Measurements from ENCODE around the gene WWOX.

Gene WWOX

GRCh38 chr16:78376452-78376851 is 277.0 kb downstream of the WWOX start:
- Histone ChIP-seq H3F3A (ENCODE audit: insufficient read depth, low read length) (no peaks in the 10 kb centered on the region), H3K9ac (ENCODE audit: low read length) (no peak overlapping the region)

GRCh38 chr16:78377312-78377711 is 277.9 kb downstream of the WWOX start:
- no peak overlapping the region for H3K4me2 ChIP-seq (ENCODE audit: low read depth, low read length)
- no peaks in the 10 kb centered on the region for H3K36me3 ChIP-seq (replicated peaks; ENCODE audit: insufficient read depth, low read length)
- H3K4me3 ChIP-seq (ENCODE audit: low read length) = no peak overlapping the region
- no peak overlapping the region for H3K27ac ChIP-seq (ENCODE audit: low read length)
- H3F3A ChIP-seq (ENCODE audit: insufficient read depth, low read length) = no peaks in the 10 kb centered on the region
- no peak overlapping the region for H3K9ac ChIP-seq (ENCODE audit: low read length)
- H3K4me1 ChIP-seq (ENCODE audit: low read length) = no peaks in the 10 kb centered on the region
- H3K79me2 ChIP-seq (ENCODE audit: low read length) = no peaks in the 10 kb centered on the region
- DNase-seq = no peak
- H3K9me2 ChIP-seq (replicated peaks; ENCODE audit: insufficient read depth, low read length) = no peaks in the 10 kb centered on the region
- H3K9me3 ChIP-seq (replicated peaks; ENCODE audit: insufficient read depth, low read length) = no peaks in the 10 kb centered on the region
- no peak overlapping the region for H2AFZ ChIP-seq (ENCODE audit: low read length)
- no peaks in the 10 kb centered on the region for H4K20me1 ChIP-seq (ENCODE audit: insufficient read depth, low read length)
- TF ChIP-seq EZH2phosphoT487 (IDR thresholded peaks at IDR 0.05; ENCODE audit: low read length) (no peak), EZH2 (optimal IDR thresholded peaks at IDR 0.05; ENCODE audit: low read depth, low read length) (no peak), CTCF (IDR thresholded peaks at IDR 0.05; ENCODE audit: low read length) (no peak)
- no peaks in the 10 kb centered on the region for H3K27me3 ChIP-seq (replicated peaks; ENCODE audit: insufficient read depth, low read length)

More at GRCh38 chr16:78376452-78376851, 277.0 kb downstream of the WWOX start:
- Histone ChIP-seq H3K4me2 (ENCODE audit: low read depth, low read length) (no peak overlapping the region), H3K9me3 (replicated peaks; ENCODE audit: insufficient read depth, low read length) (no peaks in the 10 kb centered on the region), H3K9me2 (replicated peaks; ENCODE audit: insufficient read depth, low read length) (no peaks in the 10 kb centered on the region), H3K79me2 (ENCODE audit: low read length) (no peaks in the 10 kb centered on the region), H3K27ac (ENCODE audit: low read length) (no peak overlapping the region), H4K20me1 (ENCODE audit: insufficient read depth, low read length) (no peaks in the 10 kb centered on the region), H3K4me1 (ENCODE audit: low read length) (no peaks in the 10 kb centered on the region), H2AFZ (ENCODE audit: low read length) (no peak overlapping the region), H3K36me3 (replicated peaks; ENCODE audit: insufficient read depth, low read length) (no peaks in the 10 kb centered on the region), H3K4me3 (ENCODE audit: low read length) (no peak overlapping the region), H3K27me3 (replicated peaks; ENCODE audit: insufficient read depth, low read length) (no peaks in the 10 kb centered on the region)
- no peak for DNase-seq
- TF ChIP-seq CTCF (IDR thresholded peaks at IDR 0.05; ENCODE audit: low read length) = no peak
- TF ChIP-seq EZH2phosphoT487 (IDR thresholded peaks at IDR 0.05; ENCODE audit: low read length) = no peak
- no peak for TF ChIP-seq EZH2 (optimal IDR thresholded peaks at IDR 0.05; ENCODE audit: low read depth, low read length)

- H3K36me3 ChIP-seq (replicated peaks; ENCODE audit: insufficient read depth, low read length) = no peaks in the 10 kb centered on the region
- H3K9me3 ChIP-seq (replicated peaks; ENCODE audit: insufficient read depth, low read length) = no peaks in the 10 kb centered on the region
- H3K27me3 ChIP-seq (replicated peaks; ENCODE audit: insufficient read depth, low read length) = no peaks in the 10 kb centered on the region
- no peak overlapping the region for H3K4me2 ChIP-seq (ENCODE audit: low read depth, low read length)
- no peaks in the 10 kb centered on the region for H3F3A ChIP-seq (ENCODE audit: insufficient read depth, low read length)
- H4K20me1 ChIP-seq (ENCODE audit: insufficient read depth, low read length) = no peaks in the 10 kb centered on the region
- H3K4me3 ChIP-seq (ENCODE audit: low read length) = no peak overlapping the region
- DNase-seq = no peak
- H3K27ac ChIP-seq (ENCODE audit: low read length) = no peak overlapping the region
- H3K9me2 ChIP-seq (replicated peaks; ENCODE audit: insufficient read depth, low read length) = no peaks in the 10 kb centered on the region
- no peaks in the 10 kb centered on the region for H3K79me2 ChIP-seq (ENCODE audit: low read length)
- H3K4me1 ChIP-seq (ENCODE audit: low read length) = no peaks in the 10 kb centered on the region
- TF ChIP-seq EZH2phosphoT487 (IDR thresholded peaks at IDR 0.05; ENCODE audit: low read length) = no peak
- no peak for TF ChIP-seq CTCF (IDR thresholded peaks at IDR 0.05; ENCODE audit: low read length)
- TF ChIP-seq EZH2 (optimal IDR thresholded peaks at IDR 0.05; ENCODE audit: low read depth, low read length) = no peak
- no peak overlapping the region for H2AFZ ChIP-seq (ENCODE audit: low read length)
- no peak overlapping the region for H3K9ac ChIP-seq (ENCODE audit: low read length)
Observed at GRCh38 chr16:78381060-78381459, 281.6 kb downstream of the WWOX start.

Data from MM.1S (cell line).